Kidney (tissue), 14 donors: ENCODE data around the gene PIGV. TPM values are rescaled to one million over a fixed set of nuclear protein-coding genes. Genes with fewer than 3 reads are reported as not detected.

Experiments used
- DNase-seq, 5 donors: peaks; one replicate each; pipeline ENCODE4 v3.0.0-alpha.2; 2013 to 2020
- FAIRE-seq: peaks from 2 replicates; lab custom pipeline; 2012; peaks lifted over from hg19 to GRCh38; lab: Jason Lieb, UNC
- H3K27ac ChIP-seq, 2 donors: one replicate each; pipeline ENCODE4 v1.7.0; 2013; ENCODE audit warnings: low read depth in 2 of 2, low read length in 2 of 2, inconsistent platforms in 1 of 2
- H3K27me3 ChIP-seq: one replicate; pipeline ENCODE4 v1.7.1; 2013; ENCODE audit warnings: low read length, inconsistent platforms; ENCODE audit not compliant: control insufficient read depth, insufficient read depth
- H3K36me3 ChIP-seq, 3 donors: one replicate each; pipeline versions ENCODE4 v1.7.0 to v1.7.1; 2013; ENCODE audit warnings: low read length in 3 of 3, control low read depth in 1 of 3, inconsistent platforms in 1 of 3; ENCODE audit not compliant: insufficient read depth in 3 of 3, control insufficient read depth in 2 of 3
- H3K4me1 ChIP-seq, 3 donors: one replicate each; pipeline versions ENCODE4 v1.7.0 to v1.7.1; 2013; ENCODE audit warnings: low read length in 3 of 3, inconsistent platforms in 1 of 3, low read depth in 1 of 3; ENCODE audit not compliant: control insufficient read depth in 2 of 3, insufficient read depth in 2 of 3
- H3K4me3 ChIP-seq, 3 donors: one replicate each; pipeline versions ENCODE4 v1.7.0 to v1.8.1; 2013; ENCODE audit warnings: low read length in 3 of 3, control low read depth in 1 of 3, inconsistent platforms in 1 of 3
- H3K9ac ChIP-seq, 3 donors: one replicate each; pipeline versions ENCODE4 v1.7.0 to v1.7.1; 2013; ENCODE audit warnings: low read length in 3 of 3, control low read depth in 1 of 3, inconsistent platforms in 1 of 3
- H3K9me3 ChIP-seq, 3 donors: one replicate each; pipeline versions ENCODE4 v1.7.0 to v1.7.1; 2013; ENCODE audit warnings: low read length in 3 of 3, control low read depth in 1 of 3, inconsistent platforms in 1 of 3; ENCODE audit not compliant: control insufficient read depth in 2 of 3, insufficient read depth in 1 of 3
- intact Hi-C: fragments of 100-400 bp; cut with DNase I; formaldehyde crosslinking; loops from one replicate; pipeline ENCODE4 v1.11.1; 2022
- polyA plus RNA-seq: library from polyadenylated mRNA; stranded (reverse); fragments of 350-450 nt; fragmentation: Illumina TruSeq; extraction: RNeasy Lipid Tissue Mini Kit (QIAGEN cat#74804); gene quantifications from one replicate; pipeline ENCODE4 v1.2.3, GENCODE V29; 2014; ENCODE audit warnings: low read depth, low replicate concordance; ENCODE audit not compliant: insufficient read depth
- total RNA-seq: library from RNA; stranded (reverse); fragmentation: NEBNext Ultra II Directional; extraction: Animal tissue kit (Norgen Biotek cat#: 25700); gene quantifications from one replicate; pipeline ENCODE4 v1.2.1, GENCODE V29; 2021
- TF ChIP-seq, protein P1 (sequence below): IDR thresholded peaks from 3 replicates; pipeline ENCODE4 v1.5.1; 2012; ENCODE audit warnings: mild to moderate bottlenecking, moderate library complexity, borderline replicate concordance; ENCODE audit not compliant: insufficient read depth; ENCODE audit errors: extremely low read depth
- donor health status: control.
- donor health status: control.
- donor health status: control.
- donor health status: control.
- donor health status: control.
- donor health status: DM: yes; HTN: yes; CAD: no.
- donor health status: Normal renal cell carcinoma (clear cell type).

PIGV gene
- total and polyA plus RNA-seq, 2 donors from 2014 or later = 13.8 to 15.5 TPM

DNA sequence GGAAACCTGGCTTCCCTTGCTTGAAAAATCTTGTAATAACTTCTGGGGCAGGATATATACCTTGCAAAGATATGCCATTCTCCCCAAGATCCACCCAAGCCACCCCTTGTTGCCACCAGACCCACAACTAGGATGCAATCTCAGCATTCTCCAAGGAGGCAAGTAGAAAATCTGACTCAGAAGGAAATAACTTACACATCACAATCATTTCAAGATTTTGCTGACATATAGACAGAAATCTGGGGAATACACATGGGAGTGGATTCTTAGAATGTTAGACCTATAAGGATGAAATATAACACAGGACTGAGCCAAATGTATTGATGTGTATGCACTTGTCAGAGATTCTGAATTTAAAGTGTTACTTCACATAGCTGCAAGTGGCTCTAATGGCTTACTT lies 24.0 kb downstream of the PIGV start:
- Histone ChIP-seq H3K4me3 (no peak overlapping the region), H3K27ac (no peak overlapping the region), H3K27me3 (no peaks in the 10 kb centered on the region), H3K9ac (no peak overlapping the region), H3K4me1 (no peaks in the 10 kb centered on the region), H3K9me3 (no peaks in the 10 kb centered on the region), H3K36me3 (no peaks in the 10 kb centered on the region)
- intact Hi-C loops = no loop called here
- FAIRE-seq = no peak
- TF ChIP-seq, protein P1, sequence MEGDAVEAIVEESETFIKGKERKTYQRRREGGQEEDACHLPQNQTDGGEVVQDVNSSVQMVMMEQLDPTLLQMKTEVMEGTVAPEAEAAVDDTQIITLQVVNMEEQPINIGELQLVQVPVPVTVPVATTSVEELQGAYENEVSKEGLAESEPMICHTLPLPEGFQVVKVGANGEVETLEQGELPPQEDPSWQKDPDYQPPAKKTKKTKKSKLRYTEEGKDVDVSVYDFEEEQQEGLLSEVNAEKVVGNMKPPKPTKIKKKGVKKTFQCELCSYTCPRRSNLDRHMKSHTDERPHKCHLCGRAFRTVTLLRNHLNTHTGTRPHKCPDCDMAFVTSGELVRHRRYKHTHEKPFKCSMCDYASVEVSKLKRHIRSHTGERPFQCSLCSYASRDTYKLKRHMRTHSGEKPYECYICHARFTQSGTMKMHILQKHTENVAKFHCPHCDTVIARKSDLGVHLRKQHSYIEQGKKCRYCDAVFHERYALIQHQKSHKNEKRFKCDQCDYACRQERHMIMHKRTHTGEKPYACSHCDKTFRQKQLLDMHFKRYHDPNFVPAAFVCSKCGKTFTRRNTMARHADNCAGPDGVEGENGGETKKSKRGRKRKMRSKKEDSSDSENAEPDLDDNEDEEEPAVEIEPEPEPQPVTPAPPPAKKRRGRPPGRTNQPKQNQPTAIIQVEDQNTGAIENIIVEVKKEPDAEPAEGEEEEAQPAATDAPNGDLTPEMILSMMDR = no peak
- no peak for DNase-seq

DNA sequence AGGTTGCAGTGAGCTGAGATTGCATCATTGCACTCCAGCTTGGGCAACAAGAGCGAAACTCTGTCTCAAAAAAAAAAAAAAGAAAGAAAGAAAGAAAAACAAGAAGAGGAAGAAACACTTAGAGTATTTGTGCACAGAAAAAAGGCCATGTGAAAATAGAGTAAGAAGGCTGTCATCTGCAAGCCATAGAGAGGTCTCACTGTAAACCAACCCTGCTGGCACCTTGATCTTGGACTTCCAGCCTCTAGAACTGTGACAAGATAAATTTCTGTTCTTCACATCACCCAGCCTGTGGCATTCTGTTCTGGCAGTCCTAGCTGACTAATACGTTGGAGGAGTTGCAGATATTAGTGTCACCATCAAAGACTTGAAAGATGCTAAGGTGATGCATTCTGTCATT lies 26.6 kb downstream of the PIGV start:
- Histone ChIP-seq H3K4me1 (no peaks in the 10 kb centered on the region), H3K27ac (no peak overlapping the region), H3K27me3 (no peaks in the 10 kb centered on the region), H3K36me3 (no peaks in the 10 kb centered on the region), H3K9me3 (no peaks in the 10 kb centered on the region), H3K9ac (no peak overlapping the region), H3K4me3 (no peak overlapping the region)
- intact Hi-C loops = no loop called here
- DNase-seq (no peak), FAIRE-seq (no peak)
- TF ChIP-seq, protein P1 = no peak

DNA sequence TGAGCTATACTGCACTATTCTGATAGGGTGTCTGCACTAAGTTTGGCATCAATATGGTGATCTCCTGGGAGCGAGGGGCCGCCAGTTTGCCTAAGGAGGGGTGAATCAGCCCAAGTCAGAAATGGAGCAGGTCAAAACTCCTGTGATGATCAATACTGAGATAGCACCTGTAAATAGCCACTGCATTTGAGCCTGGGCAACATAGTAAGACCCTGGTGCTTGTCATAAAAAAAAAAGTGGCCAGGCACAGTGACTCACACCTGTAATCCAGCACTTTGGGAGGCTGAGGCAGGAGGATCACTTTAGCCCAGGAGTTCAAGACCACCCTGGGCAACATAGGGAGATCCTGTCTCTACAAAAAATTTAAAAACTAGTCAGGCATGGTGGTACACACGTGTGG lies 27.1 kb downstream of the PIGV start:
- Histone ChIP-seq H3K4me3 (no peak overlapping the region), H3K27me3 (no peaks in the 10 kb centered on the region), H3K36me3 (no peaks in the 10 kb centered on the region), H3K9ac (no peak overlapping the region), H3K4me1 (no peaks in the 10 kb centered on the region), H3K27ac (no peak overlapping the region), H3K9me3 (no peaks in the 10 kb centered on the region)
- intact Hi-C loops = no loop called here
- FAIRE-seq (no peak), DNase-seq (no peak)
- TF ChIP-seq, protein P1 = no peak

DNA sequence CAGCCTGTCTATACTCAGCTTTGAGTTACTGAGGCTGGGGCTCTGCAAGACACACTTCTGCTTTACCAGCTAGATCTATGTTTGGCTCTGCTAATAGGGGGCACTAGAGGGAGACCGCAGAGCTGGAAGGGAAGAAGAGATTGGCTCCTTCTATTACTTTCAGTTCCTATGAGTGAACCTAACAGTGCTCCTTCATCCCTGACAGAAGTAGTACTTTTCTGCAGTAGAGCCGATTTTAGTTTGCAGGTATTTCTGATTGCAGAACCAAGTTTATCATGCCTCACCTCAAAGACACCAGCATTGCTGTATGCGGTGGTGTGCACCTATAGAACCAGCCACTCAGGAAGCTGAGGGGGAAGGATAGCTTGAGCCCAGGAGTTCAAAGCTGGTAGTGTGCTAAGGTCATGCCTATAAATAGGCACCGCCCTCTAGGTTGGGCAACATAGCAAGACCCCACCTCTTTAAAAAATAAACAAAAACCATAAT lies 33.1 kb downstream of the PIGV start:
- no peak overlapping the region for H3K27ac ChIP-seq
- H3K27me3 ChIP-seq = no peaks in the 10 kb centered on the region
- H3K9ac ChIP-seq = no peak overlapping the region
- H3K4me1 ChIP-seq = no peaks in the 10 kb centered on the region
- TF ChIP-seq, protein P1 = no peak
- H3K4me3 ChIP-seq = no peak overlapping the region
- intact Hi-C loops = no loop called here
- H3K9me3 ChIP-seq = no peaks in the 10 kb centered on the region
- no peaks in the 10 kb centered on the region for H3K36me3 ChIP-seq
- DNase-seq = no peak
- FAIRE-seq = no peak
